ENCODE measurements around the gene PTTG2.

Gene PTTG2

DNA sequence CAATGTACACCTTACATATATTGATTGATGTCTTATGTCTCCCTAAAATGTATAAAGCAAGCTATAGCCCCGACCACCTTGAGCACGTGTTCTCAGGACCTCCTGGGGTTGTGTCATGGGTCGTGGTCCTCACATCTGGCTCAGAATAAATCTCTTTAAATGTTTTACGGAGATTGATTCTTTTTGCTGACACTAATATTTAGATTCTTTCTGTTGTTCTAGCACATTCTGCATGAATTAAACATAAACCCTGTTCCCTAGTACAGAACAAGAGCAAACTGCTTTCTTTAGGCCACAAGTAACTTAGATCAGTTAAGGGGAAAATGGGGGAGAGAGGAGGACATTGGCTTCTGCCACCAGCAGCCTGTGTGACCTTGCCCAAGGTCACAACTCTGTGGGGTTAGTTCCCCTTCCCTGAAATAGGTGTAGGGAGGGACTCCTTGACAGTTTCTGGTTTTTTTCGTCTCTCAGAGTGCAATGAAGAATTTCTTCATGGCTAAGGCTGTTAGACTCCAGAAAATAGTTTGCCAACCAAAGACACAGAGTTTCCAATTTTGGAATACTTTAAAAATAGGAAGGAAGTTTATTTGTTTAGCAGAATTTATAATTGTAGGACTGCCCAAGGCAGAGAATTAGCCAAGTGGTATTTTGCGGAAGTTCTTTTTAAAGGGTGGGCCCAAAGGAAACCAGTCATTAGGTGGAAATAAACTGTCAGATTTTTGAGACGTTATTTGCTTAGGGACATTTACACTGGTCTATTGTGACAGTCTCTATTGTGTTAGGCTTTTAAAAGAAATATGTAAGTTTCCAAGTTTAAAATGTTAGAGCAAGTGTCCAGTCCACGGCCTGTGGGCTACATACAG lies 29.4 kb downstream of the PTTG2 start:
- DNase-seq, result peak; percentile 27

DNA sequence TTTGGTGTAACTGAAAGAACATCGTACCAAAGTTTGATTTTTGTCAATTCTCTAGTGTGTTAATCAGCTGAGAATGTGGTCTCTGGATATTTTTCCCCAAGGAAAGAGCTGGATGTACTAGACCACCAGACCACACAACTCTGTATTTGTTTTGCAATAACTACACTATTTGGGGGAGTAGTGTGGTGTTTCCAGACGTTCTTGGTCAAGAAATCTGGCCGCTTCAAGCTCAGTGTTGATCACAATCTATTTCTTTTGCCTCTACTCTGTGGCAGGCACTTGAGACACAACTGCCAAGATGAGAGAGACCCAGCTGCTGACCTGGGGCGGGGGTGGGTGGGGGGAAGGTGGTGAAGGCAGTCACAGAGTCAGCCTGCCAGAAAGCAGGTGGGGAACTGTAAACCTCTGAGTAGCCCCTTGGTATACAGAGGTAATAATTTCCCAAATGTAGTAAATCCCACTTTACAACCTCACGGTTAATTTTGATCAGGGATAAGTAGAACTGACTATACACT lies 30.6 kb downstream of the PTTG2 start:
- no peak for DNase-seq

DNA sequence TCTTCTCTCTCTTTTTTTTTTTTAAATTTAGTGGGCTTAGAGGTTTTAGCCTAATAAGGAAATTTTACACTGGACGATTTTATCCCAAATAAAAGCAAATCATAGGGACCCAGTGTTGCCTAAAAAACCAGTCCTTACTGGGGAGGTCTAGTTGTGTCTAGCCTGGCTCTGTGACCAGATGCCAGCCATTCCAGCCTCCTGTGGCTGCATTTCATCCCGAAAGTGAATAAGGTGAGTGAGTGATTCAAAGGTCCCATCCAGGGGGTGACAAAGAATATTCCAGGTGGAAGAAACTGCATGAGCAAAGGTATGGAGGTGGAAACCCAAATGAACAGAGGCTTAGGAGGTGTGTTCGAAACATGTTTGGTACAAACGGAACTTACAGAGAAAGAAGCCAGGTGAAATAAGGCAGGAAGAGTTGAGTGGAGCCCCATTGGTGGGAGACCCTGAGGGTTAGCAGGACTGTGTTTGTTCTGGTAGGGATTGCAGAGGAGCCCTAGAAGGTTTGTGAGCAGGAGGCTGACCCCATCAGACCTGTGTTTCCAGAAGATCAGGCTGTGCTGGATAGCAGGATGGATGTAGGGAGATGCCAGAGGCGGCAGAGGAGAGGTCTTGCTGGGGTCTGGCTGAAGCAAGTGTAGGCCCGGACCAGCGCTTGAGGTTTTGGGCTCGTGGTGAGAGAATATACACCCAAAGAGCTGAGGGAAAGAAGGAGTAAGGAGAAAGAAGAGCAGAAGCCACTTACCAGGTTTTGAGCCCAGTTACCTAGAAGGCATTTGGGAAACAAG lies 31.6 kb downstream of the PTTG2 start:
- no peak for DNase-seq

DNA sequence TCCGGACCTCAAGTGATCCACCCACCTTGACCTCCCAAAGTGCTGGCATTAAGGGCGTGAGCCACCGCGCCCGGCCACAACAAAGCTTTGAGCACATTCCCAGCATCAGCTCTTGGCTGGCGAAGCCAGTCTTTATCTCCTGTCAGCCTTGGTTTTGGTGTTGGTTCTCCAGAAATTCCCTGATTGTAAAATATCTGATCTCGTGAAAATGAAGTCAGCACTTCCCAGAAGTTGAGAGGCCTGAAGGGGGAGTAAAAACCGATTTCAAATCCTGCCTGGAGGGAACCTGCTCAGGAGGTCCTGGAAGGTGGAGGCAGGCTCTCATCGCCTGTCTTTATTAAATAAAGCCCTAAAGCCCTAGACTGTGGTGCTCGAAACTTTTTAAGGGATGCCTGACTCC lies 33.6 kb downstream of the PTTG2 start:
- no peak for DNase-seq

DNA sequence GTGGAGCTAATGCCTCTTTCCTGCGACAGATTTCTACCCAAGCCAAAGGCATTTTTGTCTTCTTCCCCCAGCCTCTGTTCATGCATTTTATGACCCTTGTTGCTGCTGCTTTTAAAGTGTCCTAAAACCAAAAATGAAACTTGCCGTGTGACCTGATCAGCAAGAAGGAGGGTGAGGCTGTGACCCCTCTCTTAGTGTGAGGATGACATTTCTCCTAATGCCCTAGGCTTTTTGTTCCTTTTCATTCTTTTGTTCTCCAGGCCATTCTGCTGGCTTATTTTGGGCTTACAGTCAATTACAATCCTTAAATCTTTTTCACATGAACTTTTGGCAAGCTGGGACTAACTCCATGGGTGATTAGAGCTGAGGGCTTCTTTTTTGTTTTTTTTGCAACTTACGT lies 34.4 kb downstream of the PTTG2 start:
- no peak for DNase-seq

DNA sequence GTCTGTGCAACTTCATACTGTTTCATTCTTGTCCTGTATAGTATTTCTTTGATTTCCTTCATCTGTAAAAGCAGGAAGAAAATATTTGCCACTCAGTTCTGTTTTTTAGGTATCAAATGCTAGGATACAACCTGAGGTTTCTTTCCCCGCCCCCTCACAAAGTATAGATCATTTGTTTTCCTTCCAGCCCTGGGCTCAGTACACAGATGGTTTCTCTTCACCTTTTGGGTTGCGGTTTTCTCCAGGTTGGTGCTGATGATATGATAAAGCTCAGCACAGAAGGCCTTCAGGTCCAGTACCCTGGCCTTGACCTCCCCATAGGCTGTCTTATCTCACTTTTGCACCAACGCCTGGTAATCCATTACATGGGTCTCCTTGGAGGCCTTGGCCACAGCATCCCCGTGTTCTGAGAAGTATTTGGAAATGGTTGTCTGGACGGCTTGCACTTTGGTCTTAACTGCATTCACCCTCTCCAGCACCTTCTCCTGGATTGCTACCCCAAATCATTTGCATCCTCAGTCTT lies 35.2 kb downstream of the PTTG2 start:
- no peak for DNase-seq

DNA sequence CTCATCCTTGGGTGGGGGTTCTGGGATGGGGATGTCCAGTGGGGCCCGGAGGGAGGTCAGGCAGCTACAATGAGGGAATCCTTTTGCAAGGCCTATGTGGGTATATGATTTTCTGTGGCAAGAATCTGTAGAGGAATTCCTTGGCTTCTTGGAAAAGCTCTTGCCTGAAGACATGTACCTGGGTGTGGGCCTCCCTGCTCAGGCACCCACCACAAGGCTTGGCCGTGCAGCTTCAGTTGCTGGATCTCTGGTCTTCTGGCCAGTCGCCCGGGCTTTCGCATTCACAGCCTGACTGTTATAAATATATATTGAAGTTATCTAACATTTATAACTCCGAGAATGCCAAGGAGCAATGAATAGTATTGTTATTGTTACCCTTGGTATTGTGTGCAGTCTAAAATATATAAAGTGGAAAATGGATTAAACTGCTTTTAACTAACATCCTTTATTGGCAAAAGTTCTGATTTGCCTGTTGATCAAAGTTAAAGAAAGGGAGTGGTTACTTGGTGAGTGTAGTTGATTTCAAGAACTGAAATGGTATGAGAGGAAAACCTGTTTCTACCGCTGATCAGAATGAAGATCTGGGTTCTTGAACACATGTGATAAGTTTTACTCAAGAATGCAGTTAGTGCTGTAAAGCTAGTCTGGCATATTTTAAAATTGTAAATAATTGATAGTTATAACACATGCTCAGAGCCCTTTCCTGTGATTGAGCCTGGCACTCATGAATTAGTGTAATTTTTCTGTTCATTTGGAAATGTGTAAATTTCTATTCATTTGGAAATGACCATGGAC lies 36.0 kb downstream of the PTTG2 start:
- DNase-seq, result no peak

DNA sequence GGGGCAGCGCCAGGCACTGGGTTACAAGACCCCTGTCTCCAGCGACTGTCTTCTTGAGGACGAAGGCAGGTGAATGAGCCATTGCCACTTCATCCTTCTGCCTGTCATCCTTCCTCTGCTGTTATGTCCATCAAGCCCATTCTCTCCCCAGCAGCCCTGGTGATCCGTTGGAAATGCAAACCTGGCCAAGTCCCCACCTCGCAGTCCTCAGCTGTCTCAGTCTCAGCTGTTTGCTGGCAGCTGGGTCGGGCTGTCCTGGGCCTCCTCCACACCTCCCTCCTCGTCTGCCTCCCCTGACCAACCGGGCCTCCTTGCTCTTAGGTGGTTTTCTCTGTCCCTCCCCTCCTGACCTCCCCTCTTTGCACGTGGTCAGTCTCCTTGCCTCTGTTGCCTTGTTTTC lies 38.0 kb downstream of the PTTG2 start:
- DNase-seq, result no peak

DNA sequence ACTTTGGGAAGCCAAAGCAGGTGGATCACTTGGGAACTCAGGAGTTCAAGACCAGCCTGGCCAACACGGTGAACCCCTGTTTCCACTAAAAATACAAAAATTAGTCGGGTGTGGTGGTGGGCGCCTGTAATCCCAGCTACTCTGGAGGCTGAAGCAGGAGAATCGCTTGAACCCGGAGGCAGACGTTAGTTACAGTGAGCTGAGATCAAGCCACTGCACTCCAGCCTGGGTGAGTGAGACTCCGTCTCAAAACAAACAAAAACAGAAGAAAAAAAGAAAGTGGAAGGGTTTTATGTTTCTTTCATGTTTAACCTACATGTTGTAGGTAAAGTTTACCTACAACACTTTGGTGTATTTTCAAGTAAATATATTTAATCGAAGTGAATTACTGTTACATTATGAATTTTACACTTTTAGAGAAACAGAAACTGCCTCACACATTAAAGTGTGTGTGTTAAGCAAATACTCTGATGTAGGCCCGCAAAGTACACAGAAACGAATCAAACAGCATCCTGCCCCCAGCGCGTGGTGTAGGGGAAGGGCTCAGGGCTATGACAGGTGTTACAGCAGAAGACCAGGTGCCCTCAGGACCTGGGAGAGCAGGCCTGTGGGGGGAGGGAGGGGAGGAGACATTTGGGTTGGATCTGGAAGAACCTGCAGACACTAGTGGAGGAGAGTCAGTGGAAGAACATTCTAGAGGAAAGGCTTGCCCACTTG lies 39.0 kb downstream of the PTTG2 start:
- DNase-seq, result no peak

DNA sequence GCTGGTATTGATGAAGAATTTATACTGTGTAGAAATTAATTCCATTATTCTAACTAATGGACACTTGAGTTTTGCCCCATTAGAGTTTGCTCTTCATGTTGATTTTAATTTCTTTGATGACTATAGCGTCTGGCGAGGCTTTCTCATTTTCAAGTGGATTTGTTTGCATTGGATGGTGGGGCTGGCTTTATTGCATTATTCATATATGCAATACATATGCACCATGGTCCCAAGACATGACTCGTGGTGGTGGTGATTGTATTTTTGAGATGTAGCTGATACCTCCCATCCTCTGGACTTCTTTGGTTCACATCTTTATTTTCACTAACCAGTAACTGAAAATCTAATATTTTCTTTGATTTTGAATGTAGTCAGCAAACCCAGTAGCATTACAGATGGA lies 39.8 kb downstream of the PTTG2 start:
- no peak for DNase-seq

DNA sequence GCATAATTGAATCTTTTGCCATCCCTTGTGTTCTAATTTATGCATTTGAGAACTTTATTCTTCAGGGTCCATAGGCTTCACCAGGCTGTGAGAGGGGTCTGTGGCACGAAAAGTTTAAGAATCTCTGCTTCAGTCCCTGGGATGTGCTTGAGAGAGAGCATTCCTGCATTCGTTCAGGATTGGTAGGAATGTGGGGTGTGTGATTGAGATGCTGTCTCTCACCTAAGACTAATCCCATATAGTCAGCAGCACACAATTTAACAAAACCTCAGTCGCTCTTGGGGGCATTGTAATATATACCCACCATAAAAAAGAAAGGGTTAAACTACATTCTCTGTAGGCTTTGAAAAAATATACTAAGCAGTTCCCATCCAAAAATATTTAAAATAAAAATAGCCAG lies 41.7 kb downstream of the PTTG2 start:
- DNase-seq, result no peak

DNA sequence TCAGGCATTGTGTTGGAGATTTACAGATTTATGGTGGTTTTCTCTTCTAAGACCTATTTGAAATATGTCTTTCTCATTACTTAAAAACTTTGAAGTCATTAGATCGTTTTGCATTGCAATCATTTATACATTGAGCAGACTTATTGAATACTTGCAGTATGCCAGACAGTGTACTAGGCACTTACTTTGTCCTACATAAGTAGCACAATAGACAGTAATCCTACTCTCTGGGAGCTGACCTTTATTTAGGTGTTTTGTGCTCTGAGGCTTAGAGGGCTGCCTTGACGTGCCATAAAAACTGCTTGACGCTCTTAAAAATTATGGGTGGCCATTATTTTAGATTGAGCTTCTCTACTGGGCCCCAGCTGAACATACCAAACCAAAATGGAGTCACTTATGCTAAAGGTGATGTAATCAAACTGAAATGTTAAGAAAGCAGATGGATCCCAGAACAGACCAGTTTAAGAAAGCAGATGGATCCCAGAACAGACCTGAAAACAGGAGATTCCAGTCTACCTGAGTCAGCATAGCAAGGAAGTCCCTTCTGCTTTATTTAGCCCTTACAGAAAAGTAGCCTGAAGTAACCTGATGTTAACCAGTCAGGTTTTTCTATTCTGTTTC lies 42.4 kb downstream of the PTTG2 start:
- no peak for DNase-seq

DNA sequence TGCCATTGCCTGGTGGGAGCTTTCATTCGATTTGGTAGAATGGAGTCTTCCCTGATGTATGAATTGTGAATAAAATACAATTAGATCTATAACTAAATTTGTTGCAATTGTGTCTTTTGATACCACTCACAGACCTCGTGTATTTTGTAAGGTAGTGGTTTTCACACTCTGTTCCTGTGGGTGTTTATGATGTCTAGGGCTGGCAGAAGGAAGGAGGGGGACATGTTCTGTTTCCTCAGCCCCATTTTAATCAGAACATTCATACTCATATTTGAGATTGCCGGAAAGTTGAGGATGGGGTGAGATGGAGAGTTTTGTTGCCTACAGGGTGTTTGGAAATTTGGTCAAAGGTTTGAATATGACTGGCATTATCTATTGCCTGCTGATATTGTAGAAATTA lies 42.9 kb downstream of the PTTG2 start:
- no peak for DNase-seq

DNA sequence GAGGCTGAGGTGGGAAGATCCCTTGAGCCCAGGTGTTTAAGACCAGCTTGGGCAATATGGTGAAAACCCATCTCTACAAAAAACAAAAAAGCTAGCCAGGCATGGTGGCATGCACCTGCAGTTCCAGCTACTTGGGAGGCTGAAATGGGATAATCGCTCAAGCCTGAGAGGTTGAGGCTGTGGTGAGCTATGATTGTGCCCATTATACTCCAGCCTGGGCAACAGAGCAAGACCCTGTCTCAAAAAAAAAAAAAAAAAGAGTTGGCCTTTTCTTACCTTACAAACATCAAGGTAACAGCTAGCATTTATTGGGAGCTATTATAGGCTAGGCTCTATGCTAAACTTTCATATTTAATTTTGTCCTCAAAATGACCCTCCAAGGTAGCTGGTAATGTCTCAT lies 43.4 kb downstream of the PTTG2 start:
- no peak for DNase-seq

DNA sequence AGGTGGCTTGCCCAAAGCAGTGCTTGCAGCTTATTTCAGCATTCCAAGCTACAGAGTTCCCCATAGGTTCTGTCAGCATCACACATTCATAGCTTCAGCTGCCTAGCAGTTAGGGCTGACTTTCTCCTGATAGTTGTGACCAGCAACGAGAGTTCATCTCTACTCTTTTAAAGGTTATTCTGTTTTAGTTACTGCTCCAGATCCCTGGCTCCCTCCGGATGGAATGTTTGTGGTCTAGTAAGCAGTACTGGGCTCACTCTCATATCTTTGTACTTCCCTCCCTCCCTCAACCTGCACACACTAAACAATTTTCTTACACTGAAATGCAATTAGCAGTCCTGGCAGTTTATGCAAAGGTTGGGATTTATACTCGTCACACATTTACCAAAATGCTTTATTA lies 43.9 kb downstream of the PTTG2 start:
- DNase-seq, result no peak

DNA sequence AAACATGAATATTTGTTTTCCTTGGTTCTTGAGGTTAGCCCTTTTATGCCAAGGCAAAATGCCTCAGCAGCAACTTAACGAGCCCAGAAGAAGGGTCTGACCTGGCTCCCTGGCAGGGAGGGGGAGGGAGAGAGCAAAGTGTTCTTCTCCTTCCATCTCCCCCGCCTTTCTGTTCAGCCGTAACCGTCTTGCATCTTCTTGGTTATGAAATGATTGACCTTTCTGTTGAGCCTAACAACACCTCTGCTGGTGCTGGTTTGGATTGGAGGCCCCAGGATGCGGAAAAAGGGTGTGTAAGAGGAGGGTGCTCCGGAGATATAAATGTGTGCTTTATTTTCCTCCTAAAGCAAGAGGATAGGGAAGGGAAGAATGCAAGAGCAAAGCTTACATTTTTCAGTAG lies 44.7 kb downstream of the PTTG2 start:
- DNase-seq, result no peak

DNA sequence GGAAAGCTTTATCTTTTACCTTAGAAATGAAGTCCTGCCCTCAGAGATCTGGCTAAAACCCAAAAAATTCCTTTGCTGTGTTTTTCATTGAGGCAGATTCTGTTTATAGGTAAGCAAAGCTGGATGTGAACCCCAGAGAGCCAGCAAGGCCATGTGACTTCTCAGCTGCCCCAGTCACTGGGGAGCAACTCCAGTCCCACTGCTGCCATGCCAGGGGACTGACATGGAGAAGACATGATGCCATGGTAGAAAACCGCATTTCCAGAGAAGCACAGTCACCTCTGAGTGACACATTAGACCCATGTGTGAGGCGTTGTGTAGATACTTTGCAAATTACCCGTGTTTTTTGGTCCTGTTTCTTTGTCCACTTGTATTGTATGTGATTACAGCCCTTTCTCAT lies 45.4 kb downstream of the PTTG2 start:
- DNase-seq, result no peak

DNA sequence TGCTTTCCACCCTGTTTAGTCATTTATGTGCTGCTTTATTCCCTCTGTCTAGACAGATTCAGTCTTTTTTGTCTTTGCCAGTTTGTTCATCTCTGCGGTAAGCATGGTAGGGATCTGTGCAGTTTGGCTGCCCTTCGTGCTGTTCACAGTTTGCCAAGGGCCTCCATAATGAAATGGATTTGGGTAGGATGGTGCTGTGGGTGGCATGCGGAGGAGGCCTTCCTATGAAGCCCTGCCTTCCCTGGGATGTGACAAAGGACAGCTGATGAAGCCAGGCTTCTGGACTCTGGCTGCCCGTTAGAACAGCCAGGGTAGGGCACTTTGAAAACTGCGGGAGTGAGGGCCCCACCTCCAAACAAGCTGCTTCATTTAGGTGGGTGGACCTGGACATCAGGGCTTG lies 47.4 kb downstream of the PTTG2 start:
- DNase-seq, result no peak

DNA sequence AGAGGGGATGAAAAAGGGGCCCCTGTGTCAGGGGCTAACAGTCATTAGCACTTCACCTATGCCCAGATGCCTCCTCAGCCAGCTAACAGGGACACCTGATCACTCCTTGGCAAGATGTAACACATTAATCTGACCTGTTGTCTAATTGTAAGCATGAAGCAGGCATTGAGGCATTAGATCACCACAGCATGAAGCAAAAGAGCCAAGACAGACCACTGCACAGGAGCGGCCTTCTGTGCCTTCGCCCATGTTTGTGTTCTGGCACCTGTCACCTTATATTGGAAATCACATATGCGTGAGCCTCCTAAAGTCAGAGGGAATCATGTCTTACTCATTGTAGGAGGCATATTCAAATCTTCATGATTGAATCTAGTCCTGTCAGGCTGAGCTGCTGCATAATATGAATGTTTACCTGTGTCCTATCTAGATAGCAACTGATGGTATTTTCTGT lies 48.4 kb downstream of the PTTG2 start:
- DNase-seq, result no peak

DNA sequence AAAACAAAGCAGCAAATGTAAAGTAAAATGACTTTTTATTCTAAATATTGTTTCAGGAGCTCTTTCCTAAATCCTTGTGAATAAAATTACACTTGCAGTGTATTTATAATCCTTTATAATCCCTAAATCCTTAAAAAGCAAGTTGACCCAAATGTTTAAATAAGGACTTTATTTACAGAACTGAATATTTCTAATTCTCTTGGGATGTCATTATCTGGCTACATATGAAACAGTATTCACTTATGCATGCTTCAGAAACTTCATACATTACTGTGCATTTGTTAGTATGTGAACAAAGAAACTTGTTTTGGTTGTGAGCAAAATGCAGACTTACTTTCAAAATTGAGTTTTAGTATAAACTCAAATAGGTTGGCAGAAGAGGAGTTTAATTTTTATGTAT lies 49.2 kb downstream of the PTTG2 start:
- DNase-seq, result no peak

DNA sequence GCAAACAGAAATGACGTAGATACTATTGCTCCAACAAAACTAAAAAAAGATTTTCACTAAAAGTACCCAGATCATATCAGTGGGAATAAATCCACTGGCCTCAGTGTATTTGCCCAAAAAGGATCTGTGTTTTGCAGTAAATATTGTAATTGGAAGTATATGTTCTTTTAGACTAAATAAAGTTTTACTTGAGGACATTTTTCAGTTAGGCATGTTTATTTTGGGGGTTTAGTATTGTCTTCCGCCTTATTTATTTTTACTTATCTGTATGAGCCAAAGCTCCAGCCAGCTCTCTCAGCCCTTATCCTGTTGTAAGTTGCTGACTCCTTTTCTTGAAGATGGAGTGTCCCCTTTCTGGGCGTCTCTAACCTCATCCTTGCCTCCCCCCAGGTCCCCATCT lies 49.8 kb downstream of the PTTG2 start:
- no peak for DNase-seq

Data from GDM1 (cell line).